SK-N-MC (cell line): ENCODE data around the gene CLDND1.
"Not testable (repeated sequence)": the region's sequence is repeated elsewhere in the genome, so short reads cannot be mapped to it uniquely, and the experiment has no call there.

Source experiments
- DNase-seq: peaks from one replicate; pipeline ENCODE4 v3.0.0-alpha.2; 2011; ENCODE audit warnings: low read depth, low spot score
- H3K27ac ChIP-seq: fragments of 200-600 bp; sonication (generic); 2 replicates; pipeline ENCODE4 v1.5.1; 2016; ENCODE audit warnings: mixed run types
- H3K36me3 ChIP-seq: fragments of 200-600 bp; sonication (generic); 2 replicates; pipeline ENCODE4 v1.6.1; 2017; ENCODE audit warnings: antibody characterized with exemption, low read length, mixed read lengths; ENCODE audit not compliant: insufficient read depth
- H3K4me3 ChIP-seq: fragments of 200-600 bp; sonication (generic); 2 replicates; pipeline ENCODE4 v1.5.1; 2016
- H3K9ac ChIP-seq: fragments of 200-600 bp; sonication (generic); 2 replicates; pipeline ENCODE4 v1.8.0; 2017; ENCODE audit warnings: mixed run types, mixed read lengths; ENCODE audit not compliant: insufficient read length
- H3K9me3 ChIP-seq: fragments of 200-600 bp; sonication (generic); 2 replicates; pipeline ENCODE4 v1.6.1; 2017; ENCODE audit warnings: low read depth, mild to moderate bottlenecking, antibody characterized with exemption, low read length, moderate library complexity, mixed read lengths
- EZH2 ChIP-seq: fragments of 200-600 bp; sonication (generic); IDR thresholded peaks from one replicate; pipeline ENCODE4 v1.6.1; 2017; ENCODE audit warnings: antibody characterized with exemption
- FOXP2 ChIP-seq: optimal IDR thresholded peaks from 2 replicates; pipeline ENCODE3; 2011; ENCODE audit warnings: mild to moderate bottlenecking, moderate library complexity; ENCODE audit not compliant: insufficient read depth; ENCODE audit errors: extremely low read length, control extremely low read depth
- POLR2AphosphoS5 ChIP-seq: IDR thresholded peaks from 2 replicates; pipeline ENCODE4 v1.6.1; 2012; ENCODE audit warnings: mild to moderate bottlenecking, low read depth, low read length, borderline replicate concordance

The CLDND1 gene

DNA sequence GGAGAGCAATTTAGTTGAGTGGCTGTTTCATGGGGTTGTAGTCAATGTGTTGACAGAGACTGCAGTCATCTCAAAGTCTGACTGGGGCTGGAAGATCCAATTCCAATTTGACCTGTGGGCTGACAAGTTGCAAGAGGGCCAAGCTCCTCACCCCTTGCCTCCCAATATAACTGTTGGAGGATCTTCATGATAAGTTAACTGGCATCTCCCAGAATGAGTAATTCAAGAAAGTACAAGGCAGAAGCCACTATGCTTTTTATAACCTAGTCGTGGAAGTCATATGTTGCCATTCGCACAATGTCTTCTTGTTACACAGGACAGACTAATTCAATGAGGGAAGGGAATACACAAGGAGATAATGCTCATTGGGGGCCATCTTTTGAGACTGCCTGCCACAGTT, 38.2 kb upstream of the CLDND1 start:
- H3K9me3 ChIP-seq, result no peaks in the 10 kb centered on the region
- no peaks in the 10 kb centered on the region for H3K36me3 ChIP-seq
- no peak for DNase-seq
- H3K4me3 ChIP-seq, result no peak overlapping the region
- H3K9ac ChIP-seq, result no peak overlapping the region
- no peak overlapping the region for H3K27ac ChIP-seq
- TF ChIP-seq POLR2AphosphoS5, result no peak
- no peak for TF ChIP-seq FOXP2
- no peak for TF ChIP-seq EZH2

DNA sequence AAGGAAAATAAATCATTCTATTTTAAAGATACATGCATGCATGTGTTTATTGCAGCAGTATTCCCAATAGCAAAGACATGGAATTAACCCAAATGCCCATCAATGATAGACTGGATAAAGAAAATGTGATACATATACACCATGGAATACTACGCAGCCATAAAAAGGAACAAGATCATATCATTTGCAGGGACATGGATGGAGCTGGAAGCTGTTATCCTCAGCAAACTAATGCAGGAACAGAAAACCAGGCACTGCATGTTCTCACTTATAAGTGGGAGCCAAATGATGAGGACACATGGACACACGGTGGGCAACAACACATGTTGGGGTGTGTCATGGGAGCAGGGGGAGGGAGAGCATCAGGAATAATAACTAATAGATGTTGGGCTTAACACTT, 37.1 kb upstream of the CLDND1 start:
- not testable (repeated sequence) for H3K9me3 ChIP-seq, H3K9ac ChIP-seq, H3K27ac ChIP-seq, H3K4me3 ChIP-seq, DNase-seq, H3K36me3 ChIP-seq

DNA sequence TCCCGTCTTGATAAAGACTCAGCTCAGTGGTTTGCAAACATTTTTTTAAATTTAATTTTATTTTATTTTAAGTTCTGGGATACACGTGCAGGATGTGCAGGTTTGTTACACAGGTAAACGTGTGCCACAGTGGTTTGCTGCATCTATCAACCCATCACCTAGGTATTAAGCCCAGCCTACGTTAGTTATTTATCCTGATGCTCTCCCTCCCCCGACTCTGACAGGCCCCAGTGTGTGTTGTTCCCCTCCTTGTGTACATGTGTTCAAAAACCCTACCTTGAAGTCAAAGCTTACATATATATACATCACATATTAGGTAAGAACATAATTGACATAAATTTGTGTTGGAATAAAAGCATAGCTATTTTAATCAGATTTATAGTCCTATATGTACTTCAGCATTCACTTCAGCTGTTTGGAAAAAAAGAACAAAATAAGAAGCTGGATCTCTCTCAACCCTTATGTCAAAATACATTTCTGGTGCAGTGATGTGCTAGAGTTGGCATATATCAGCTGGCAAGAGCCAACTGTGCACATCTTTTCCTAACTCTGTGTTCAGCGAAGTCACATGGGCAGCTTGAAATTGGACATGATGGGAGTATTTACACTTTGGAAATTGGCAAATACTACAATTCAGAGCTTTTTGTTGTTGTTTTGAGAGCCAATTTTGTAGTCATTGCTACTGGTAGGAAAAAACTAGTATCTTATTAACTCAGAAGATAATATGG, 35.6 kb upstream of the CLDND1 start:
- DNase-seq, result no peak
- no peak for TF ChIP-seq EZH2
- no peak for TF ChIP-seq POLR2AphosphoS5
- TF ChIP-seq FOXP2, result no peak
- H3K9ac ChIP-seq, result no peak overlapping the region
- H3K4me3 ChIP-seq, result no peak overlapping the region
- no peaks in the 10 kb centered on the region for H3K36me3 ChIP-seq
- no peak overlapping the region for H3K27ac ChIP-seq
- no peaks in the 10 kb centered on the region for H3K9me3 ChIP-seq

DNA sequence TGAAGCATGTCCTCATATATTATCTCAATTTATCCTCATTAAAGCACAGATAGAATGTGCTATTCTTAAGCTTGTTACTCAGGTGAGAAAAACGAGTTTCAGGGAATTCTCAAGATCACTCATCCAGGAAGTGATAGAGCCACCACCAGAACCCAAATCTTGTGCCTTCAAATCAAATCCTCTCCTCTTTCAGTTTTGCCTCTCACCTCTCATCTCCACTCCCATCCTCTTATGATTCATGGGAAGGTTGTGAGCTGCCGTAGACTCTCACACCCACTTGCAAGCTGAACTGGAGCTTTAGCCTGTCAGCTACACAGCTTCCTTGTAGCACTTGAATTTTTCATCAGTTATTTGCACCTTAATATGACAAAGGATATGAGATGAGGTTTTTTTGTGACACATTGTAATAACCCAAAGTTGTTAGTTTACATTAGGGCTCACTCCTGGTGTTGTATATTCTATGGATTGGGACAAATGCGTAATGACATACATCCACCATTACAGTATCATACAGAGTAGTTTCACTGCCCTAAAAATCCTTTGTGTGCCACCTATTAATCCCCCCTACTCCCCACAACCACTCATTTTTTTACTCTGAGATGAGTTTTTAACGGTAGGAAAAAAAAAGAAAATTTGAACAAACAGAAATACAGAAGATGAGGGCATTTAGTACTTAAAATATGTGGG, 34.8 kb upstream of the CLDND1 start:
- Histone ChIP-seq H3K27ac (no peak overlapping the region), H3K9me3 (no peaks in the 10 kb centered on the region), H3K9ac (no peak overlapping the region), H3K36me3 (no peaks in the 10 kb centered on the region), H3K4me3 (no peak overlapping the region)
- DNase-seq, result no peak
- no peak for TF ChIP-seq EZH2
- no peak for TF ChIP-seq FOXP2
- no peak for TF ChIP-seq POLR2AphosphoS5

DNA sequence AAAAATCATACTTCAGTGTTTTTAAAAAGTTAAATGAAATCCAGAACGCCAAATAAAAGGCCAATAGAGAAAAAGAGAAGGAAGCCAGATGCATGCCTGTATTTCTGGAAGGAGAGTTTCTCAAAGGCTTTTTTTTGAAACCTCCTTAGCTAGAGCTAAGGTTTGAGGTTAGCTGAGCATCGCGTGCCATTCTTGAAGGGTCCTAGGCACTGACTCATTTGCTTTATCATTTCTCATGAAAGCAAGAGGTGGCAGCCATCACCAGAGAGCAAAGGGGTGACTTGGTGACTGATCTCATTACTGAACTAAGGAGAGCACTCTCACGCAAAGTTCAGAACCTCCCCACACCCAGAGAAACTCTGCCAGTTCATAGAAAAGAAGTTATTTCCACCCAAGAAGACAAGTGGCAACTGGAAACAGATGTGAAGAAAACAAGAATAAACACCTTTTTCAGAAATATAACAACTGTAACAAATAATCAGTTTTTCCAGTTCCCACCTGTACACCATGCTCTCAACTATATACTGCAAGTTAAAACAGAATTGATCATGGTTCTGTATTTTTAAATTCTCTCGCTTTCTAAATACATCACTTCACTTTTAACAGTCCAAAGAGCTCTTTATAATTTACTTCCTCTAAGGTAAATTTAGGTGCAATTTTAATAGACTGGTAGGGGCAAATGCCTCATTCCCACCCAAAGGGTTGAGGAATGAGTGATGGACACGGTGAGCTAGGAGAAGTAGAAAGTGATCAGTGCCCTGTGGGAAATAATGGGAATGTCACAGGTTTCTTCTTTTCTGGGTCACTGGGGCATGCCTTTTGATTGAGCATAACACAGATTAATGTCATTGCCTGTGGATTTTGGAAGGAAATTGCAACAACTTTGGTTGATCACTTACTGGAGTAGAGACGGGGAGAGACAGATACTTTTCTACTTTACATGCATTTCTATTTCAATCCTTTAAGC, 33.7 kb upstream of the CLDND1 start:
- Histone ChIP-seq H3K9me3 (no peaks in the 10 kb centered on the region), H3K27ac (no peak overlapping the region), H3K4me3 (no peak overlapping the region), H3K9ac (no peak overlapping the region), H3K36me3 (no peaks in the 10 kb centered on the region)
- DNase-seq, result no peak
- no peak for TF ChIP-seq FOXP2
- no peak for TF ChIP-seq EZH2
- no peak for TF ChIP-seq POLR2AphosphoS5

DNA sequence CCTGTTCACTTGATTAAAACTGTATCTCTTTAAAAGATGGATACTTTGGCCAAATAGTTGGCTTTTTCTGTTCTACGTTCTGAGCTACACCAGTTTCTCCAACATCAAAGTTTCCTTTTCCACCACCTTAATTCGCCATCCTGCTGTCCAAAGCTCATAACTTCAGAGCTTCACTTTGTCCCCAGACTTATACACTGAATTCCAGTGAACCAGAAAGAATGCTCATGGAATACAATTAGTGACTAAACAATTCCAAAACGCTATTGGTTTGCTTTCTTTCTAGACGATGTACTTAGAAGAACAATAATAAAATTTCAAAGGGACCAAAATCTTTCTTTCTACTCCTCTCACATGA, 32.3 kb upstream of the CLDND1 start:
- no peak for TF ChIP-seq POLR2AphosphoS5
- no peak overlapping the region for H3K27ac ChIP-seq
- no peak overlapping the region for H3K4me3 ChIP-seq
- DNase-seq, result no peak
- H3K36me3 ChIP-seq, result no peaks in the 10 kb centered on the region
- H3K9ac ChIP-seq, result no peak overlapping the region
- no peaks in the 10 kb centered on the region for H3K9me3 ChIP-seq

DNA sequence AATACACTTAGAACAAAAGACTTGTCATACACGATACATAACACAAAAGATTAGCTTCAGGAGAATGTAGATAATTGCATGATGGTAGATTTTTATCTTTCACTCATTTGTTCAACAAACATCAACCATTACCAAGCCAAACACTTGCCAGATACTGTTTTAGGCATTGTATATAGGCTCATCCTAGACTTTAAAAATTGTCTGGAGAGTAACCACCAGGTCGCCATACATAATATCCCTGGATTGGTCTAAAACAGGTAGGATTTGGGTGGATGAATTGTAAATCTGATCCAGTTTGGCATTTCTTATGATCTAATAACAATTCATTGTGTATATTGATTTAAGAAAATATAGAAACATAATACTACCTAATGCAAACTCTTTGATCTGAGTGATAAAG, 31.9 kb upstream of the CLDND1 start:
- H3K9me3 ChIP-seq, result no peaks in the 10 kb centered on the region
- H3K27ac ChIP-seq, result no peak overlapping the region

DNA sequence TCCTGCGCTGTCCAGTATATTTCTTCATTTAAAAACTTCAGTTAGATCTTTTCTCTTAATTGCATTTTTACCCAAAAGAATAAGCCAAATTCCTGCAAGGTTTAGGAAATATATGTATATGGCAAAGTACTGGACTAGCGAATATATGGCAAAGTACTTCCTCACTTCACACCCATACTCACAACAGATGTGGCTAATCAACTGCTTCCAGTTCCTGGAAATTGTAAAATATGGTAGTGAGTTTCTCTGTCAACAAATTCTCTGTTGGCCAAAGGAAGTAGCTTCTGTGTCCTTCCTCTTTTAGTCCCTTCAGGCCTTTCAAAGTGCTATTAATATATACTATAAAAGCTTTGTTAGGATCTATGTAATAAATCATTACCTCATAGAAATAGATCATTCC, 31.1 kb upstream of the CLDND1 start:
- Histone ChIP-seq H3K36me3 (no peaks in the 10 kb centered on the region), H3K9ac (no peak overlapping the region), H3K27ac (no peak overlapping the region), H3K4me3 (no peak overlapping the region), H3K9me3 (no peaks in the 10 kb centered on the region)
- TF ChIP-seq FOXP2 (no peak), POLR2AphosphoS5 (no peak), EZH2 (no peak)
- no peak for DNase-seq

More for the DNA sequence above, 31.9 kb upstream of the CLDND1 start:
- Histone ChIP-seq H3K4me3 (no peak overlapping the region), H3K9ac (no peak overlapping the region), H3K36me3 (no peaks in the 10 kb centered on the region)
- TF ChIP-seq POLR2AphosphoS5 (no peak), FOXP2 (no peak), EZH2 (no peak)
- no peak for DNase-seq
